DMS79 treated with DMSO at 0.1 percent for 48 hours (cell line): ENCODE measurements around the gene C1orf116.

Source experiments
- DNase-seq: peaks from one replicate; lab custom pipeline; 2025; lab: John Stamatoyannopoulos, UW

Gene C1orf116

GRCh38 chr1:207032528-207033017 lies at the start of gene C1orf116:
C1orf116 (minus strand) TSS chr1:207032756; CDS start chr1:207027598, 5,158 bp downstream.
- DNase-seq = peak; percentile 57

- DNase-seq = no peak
Measured at GRCh38 chr1:207081806-207082205, 49.2 kb upstream of the C1orf116 start.

- no peak for DNase-seq
Measured at GRCh38 chr1:207081088-207081487, 48.5 kb upstream of the C1orf116 start.

- DNase-seq = no peak
Measured at GRCh38 chr1:207079706-207080241, 47.2 kb upstream of the C1orf116 start.

- no peak for DNase-seq
Measured at GRCh38 chr1:207078578-207079132, 46.1 kb upstream of the C1orf116 start.

GRCh38 chr1:207077470-207078377 lies 45.2 kb upstream of the C1orf116 start:
- peak; percentile 71 for DNase-seq

GRCh38 chr1:207077012-207077411 lies 44.5 kb upstream of the C1orf116 start:
- no peak for DNase-seq

GRCh38 chr1:207076181-207076955 lies 43.8 kb upstream of the C1orf116 start:
- DNase-seq = no peak

GRCh38 chr1:207073906-207074820 lies 41.6 kb upstream of the C1orf116 start:
- DNase-seq = no peak

- DNase-seq = no peak
Measured at GRCh38 chr1:207072233-207072632, 39.7 kb upstream of the C1orf116 start.

- no peak for DNase-seq
Measured at GRCh38 chr1:207071426-207071825, 38.9 kb upstream of the C1orf116 start.

GRCh38 chr1:207070811-207071210 lies 38.3 kb upstream of the C1orf116 start:
- no peak for DNase-seq

GRCh38 chr1:207069858-207070506 lies 37.4 kb upstream of the C1orf116 start:
- DNase-seq = peak; percentile 13

GRCh38 chr1:207069061-207069460 lies 36.5 kb upstream of the C1orf116 start:
- no peak for DNase-seq

- DNase-seq = no peak
Measured at GRCh38 chr1:207067665-207068064, 35.1 kb upstream of the C1orf116 start.

GRCh38 chr1:207067185-207067584 lies 34.6 kb upstream of the C1orf116 start:
- no peak for DNase-seq

GRCh38 chr1:207064561-207064960 lies 32.0 kb upstream of the C1orf116 start:
- DNase-seq = no peak

- DNase-seq = no peak
Measured at GRCh38 chr1:207063014-207063413, 30.5 kb upstream of the C1orf116 start.

- no peak for DNase-seq
Measured at GRCh38 chr1:207062058-207062457, 29.5 kb upstream of the C1orf116 start.

GRCh38 chr1:207060596-207060995 lies 28.0 kb upstream of the C1orf116 start:
- no peak for DNase-seq

GRCh38 chr1:207059881-207060280 lies 27.3 kb upstream of the C1orf116 start:
- DNase-seq = peak; percentile 37
